Transverse colon (tissue), 4 donors: ENCODE data around the gene ECSIT. TPM values are rescaled to one million over a fixed set of nuclear protein-coding genes. Genes with fewer than 3 reads are reported as not detected.

Source experiments
- DNase-seq: peaks from one replicate; pipeline ENCODE4 v3.0.0-alpha.2; 2019
- H3K27ac ChIP-seq, 4 donors: fragments of 200-600 bp; sonication (generic); 2 replicates each; pipeline ENCODE4 v1.5.1; 2016 to 2018; ENCODE audit warnings: inconsistent platforms in 4 of 4
- H3K27me3 ChIP-seq: fragments of 200-600 bp; sonication (generic); 2 replicates; pipeline ENCODE4 v1.5.1; 2017; ENCODE audit warnings: inconsistent platforms
- H3K36me3 ChIP-seq, 4 donors: fragments of 200-600 bp; sonication (generic); 2 replicates each; pipeline ENCODE4 v1.5.1; 2017 to 2019; ENCODE audit warnings: inconsistent platforms in 4 of 4
- H3K4me1 ChIP-seq, 4 donors: fragments of 200-600 bp; sonication (generic); 2 replicates each; pipeline ENCODE4 v1.5.1; 2017 to 2020; ENCODE audit warnings: inconsistent platforms in 4 of 4
- H3K4me3 ChIP-seq, 4 donors: fragments of 200-600 bp; sonication (generic); 1 replicate in 1 of 4; 2 replicates in 3 of 4; pipeline versions ENCODE4 v1.5.1 to v1.6.1; 2017 to 2019; ENCODE audit warnings: inconsistent platforms in 4 of 4
- H3K9me3 ChIP-seq, 2 donors: fragments of 200-600 bp; sonication (generic); 2 replicates each; pipeline ENCODE4 v1.5.1; 2017 to 2019; ENCODE audit warnings: inconsistent platforms in 2 of 2
- CTCF ChIP-seq, 5 experiments: fragments of 200-600 bp in 3 of 5; fragments of 450-650 bp in 2 of 5; sonication (generic) in 3 of 5; IDR thresholded peaks; 1 replicate in 2 of 5; 2 replicates in 3 of 5; pipeline ENCODE4 v1.5.1; 2016 to 2017; ENCODE audit warnings: antibody characterized with exemption in 5 of 5, inconsistent platforms in 3 of 5, mild to moderate bottlenecking in 2 of 5, moderate library complexity in 1 of 5
- EP300 ChIP-seq: sonication (generic); formaldehyde crosslinking; IDR thresholded peaks from one replicate; pipeline ENCODE4 v1.6.1; 2017; ENCODE audit warnings: antibody characterized with exemption, low read depth
- POLR2A ChIP-seq: fragments of 450-650 bp; IDR thresholded peaks from one replicate; pipeline ENCODE4 v1.6.1; 2016; ENCODE audit warnings: antibody characterized with exemption, mild to moderate bottlenecking, moderate library complexity
- POLR2AphosphoS5 ChIP-seq, 3 donors: sonication (generic); formaldehyde crosslinking; IDR thresholded peaks; one replicate each; pipeline ENCODE4 v1.6.1; 2016; ENCODE audit warnings: antibody characterized with exemption in 3 of 3
- WGBS, 2 donors: methylation state at CpG; one replicate each; pipeline ENCODE4 v1.1.5; 2018; ENCODE audit warnings: low coverage in 1 of 2; 5-methylcytosine and 5-hydroxymethylcytosine counted together
- in situ Hi-C, 4 donors: fragments of 200-750 bp; cut with MboI; loops; one replicate each; pipeline versions ENCODE4 v1.15.0 to v1.15.1; 2017; ENCODE audit warnings: low sequenced_read_pairs in 3 of 4, low pct_ligation_motif_present in 1 of 4, low pct_unique_long_range_greater_than_20kb in 1 of 4
- intact Hi-C: fragments of 100-400 bp; cut with DNase I; formaldehyde crosslinking; loops from one replicate; pipeline ENCODE4 v1.15.1; 2023; ENCODE audit warnings: low total_unique reads
- small RNA-seq, 4 donors: library from RNA; depleted of rRNA; stranded (forward); fragments of <200 nt; gene quantifications; one replicate each; pipeline ENCODE3, GENCODE V24; 2016
- total RNA-seq, 4 donors: library from RNA; depleted of rRNA; stranded (reverse); fragments of >200 nt; gene quantifications; one replicate each; pipeline ENCODE4 v1.1.0, GENCODE V29; 2016

Gene ECSIT
- total RNA-seq, 4 donors from 2014 or later, result 20.9 to 63.4 (median 39.1) TPM

- no peaks in the 10 kb centered on the region for H3K36me3 ChIP-seq
- TF ChIP-seq POLR2AphosphoS5 (IDR thresholded peaks at IDR 0.05) (no peak), EP300 (no peak), POLR2A (no peak), CTCF (IDR thresholded peaks at IDR 0.05) (no peak)
- no peak overlapping the region for H3K27ac ChIP-seq
- DNase-seq, result no peak
- peaks cover 38% of the 10 kb centered on the region for H3K27me3 ChIP-seq
- WGBS, 2 donors, result 44% methylated on average over 4 of the region's 18 CpGs; no CpG with 5 or more reads in 1 of the 2 donors
- intact Hi-C loops (no loop called here), in situ Hi-C loops (loop anchor here in 1 of 4 donors (25.0 kb wide), 1 partner anchor 170 kb away; the partner anchor contains the start of gene TSPAN16)
- H3K4me3 ChIP-seq, result no peak overlapping the region
- H3K4me1 ChIP-seq, result no peaks in the 10 kb centered on the region
- no peaks in the 10 kb centered on the region for H3K9me3 ChIP-seq
Measured at GRCh38 chr19:11457115-11457514, 71.8 kb downstream of the ECSIT start.

- Histone ChIP-seq H3K27me3 (peaks cover 38% of the 10 kb centered on the region), H3K27ac (no peak overlapping the region), H3K36me3 (no peaks in the 10 kb centered on the region), H3K9me3 (no peaks in the 10 kb centered on the region), H3K4me3 (no peak overlapping the region), H3K4me1 (peaks cover 0 to 1% (median 0%) of the 10 kb centered on the region in 4 donors)
- DNase-seq, result no peak
- intact Hi-C loops, result no loop called here
- in situ Hi-C loops, result loop anchor here in 1 of 4 donors (25.0 kb wide), 1 partner anchor 169 kb away; the partner anchor contains the start of gene TSPAN16
- 87% methylated on average over 7 of the region's 7 CpGs; no CpG with 5 or more reads in 1 of the 2 donors for WGBS, 2 donors
- TF ChIP-seq EP300 (no peak), POLR2A (no peak), POLR2AphosphoS5 (IDR thresholded peaks at IDR 0.05) (no peak), CTCF (IDR thresholded peaks at IDR 0.05) (no peak)
Measured at GRCh38 chr19:11456659-11457058, 72.3 kb downstream of the ECSIT start.

Small RNA genes lying within 50 kb of the gene (small RNA-seq; reads per million reads assigned to genes)
- gene MIR7974 (0.12 to 5.0 (median 3.4) reads per million in 4 donors), gene RN7SL833P (0 to 0.28 (median 0) reads per million in 4 donors)

Other genes starting within 250 kb of the ECSIT start
- gene TSPAN16, start 233.0 kb downstream of the ECSIT start, total RNA-seq, result not detected
- gene RAB3D, start 189.5 kb downstream of the ECSIT start, total RNA-seq, result 10 to 100 TPM; 16.5 to 41.1 (median 18.6) TPM
- 100 to 1,000 TPM in 2 of 4 donors, 10 to 100 TPM in 2; 18.7 to 163 (median 88.4) TPM for gene TMEM205, start 182.9 kb downstream of the ECSIT start, total RNA-seq
- gene CCDC159, start 182.6 kb downstream of the ECSIT start, total RNA-seq, result 1,000 to 10,000 TPM in 1 of 4 donors, 10 to 100 TPM in 3; 13.8 to 1,153 (median 26.1) TPM
- gene PLPPR2, start 173.7 kb downstream of the ECSIT start, total RNA-seq, result 10 to 100 TPM in 2 of 4 donors, 1 to 10 TPM in 2; 6.3 to 51.7 (median 11.5) TPM
- 10 to 100 TPM in 1 of 4 donors, 1 to 10 TPM in 3; 2.1 to 11.1 (median 2.6) TPM for gene SWSAP1, start 154.5 kb downstream of the ECSIT start, total RNA-seq
- 10 to 100 TPM in 1 of 4 donors, 1 to 10 TPM in 3; 2.3 to 24.3 (median 6.4) TPM for gene EPOR, start 144.8 kb downstream of the ECSIT start, total RNA-seq
- gene RGL3, start 109.8 kb downstream of the ECSIT start, total RNA-seq, result 10 to 100 TPM in 3 of 4 donors, 1 to 10 TPM in 1; 6.7 to 78.9 (median 28.1) TPM
- gene ODAD3, start 94.0 kb downstream of the ECSIT start, total RNA-seq, result 1 to 10 TPM in 1 of 4 donors, under 1 TPM in 1, not detected in 2; 0.32 to 2.2 TPM
- gene PRKCSH, start 93.5 kb downstream of the ECSIT start, total RNA-seq, result 100 to 1,000 TPM; 119 to 195 (median 183) TPM
- gene ELAVL3, start 48.1 kb downstream of the ECSIT start, total RNA-seq, result 1 to 10 TPM in 2 of 4 donors, under 1 TPM in 1, not detected in 1; 0.27 to 3.2 (median 1.3) TPM
- gene ZNF653, start 23.3 kb downstream of the ECSIT start, total RNA-seq, result 10 to 100 TPM; 10.6 to 44.9 (median 17.4) TPM
- gene CNN1, start 9.7 kb upstream of the ECSIT start, total RNA-seq, result 1,000 to 10,000 TPM in 1 of 4 donors, 100 to 1,000 TPM in 3; 198 to 1,121 (median 486) TPM
- 10 to 100 TPM; 14.7 to 45.7 (median 37.2) TPM for gene ELOF1, start 30.1 kb upstream of the ECSIT start, total RNA-seq
- 10 to 100 TPM; 10.5 to 60.2 (median 22.4) TPM for gene ACP5, start 48.5 kb upstream of the ECSIT start, total RNA-seq
- gene ZNF627, start 68.3 kb upstream of the ECSIT start, total RNA-seq, result 10 to 100 TPM in 1 of 4 donors, 1 to 10 TPM in 2, under 1 TPM in 1; 0.40 to 10.2 (median 7.0) TPM
- gene ZNF823, start 209.8 kb upstream of the ECSIT start, total RNA-seq, result 10 to 100 TPM; 16.4 to 69.1 (median 20.1) TPM
- 10 to 100 TPM in 3 of 4 donors, 1 to 10 TPM in 1; 8.3 to 20.9 (median 14.8) TPM for gene ZNF441, start 237.9 kb upstream of the ECSIT start, total RNA-seq